Caki2 (cell line): Measurements from ENCODE around the gene SMC1B. TPM values are rescaled to one million over a fixed set of nuclear protein-coding genes. Genes with fewer than 3 reads are reported as not detected.
"Not testable (repeated sequence)": the region's sequence is repeated elsewhere in the genome, so short reads cannot be mapped to it uniquely, and the experiment has no call there.

Experiments
- DNase-seq: peaks from one replicate; pipeline ENCODE4 v3.0.0-alpha.2; 2015; ENCODE audit warnings: low read depth
- in situ Hi-C: cut with HindIII; loops from 2 replicates; pipeline ENCODE4 v1.10.0; 2016; ENCODE audit warnings: low sequenced_read_pairs, low pct_unique_long_range_greater_than_20kb, mixed read lengths
- total RNA-seq: library from RNA; depleted of rRNA; stranded (reverse); fragments of >200 nt; shearing (Covaris generic); gene quantifications from 2 replicates; pipeline ENCODE4 v1.2.3, GENCODE V29; 2014; ENCODE audit warnings: low replicate concordance; rRNA removed

Gene SMC1B
- 0.27 and 2.5 TPM in 2 replicates for total RNA-seq

- in situ Hi-C loops: no loop called here
- peak; percentile 95 for DNase-seq
Observed at GRCh38 chr22:45413368-45414211, at the start of gene SMC1B, which contains the start of gene RIBC2. Gene SMC1B, minus strand, starts transcription at chr22:45413599. Its CDS starts 32 bp downstream, at chr22:45413567. Gene RIBC2, plus strand, starts transcription at chr22:45413693. Its CDS starts 194 bp downstream, at chr22:45413887.

- in situ Hi-C loops: no loop called here
- no peak for DNase-seq
Observed at GRCh38 chr22:45462034-45462655, 48.7 kb upstream of the SMC1B start.

GRCh38 chr22:45460288-45461109, 47.1 kb upstream of the SMC1B start:
- DNase-seq: no peak

GRCh38 chr22:45459235-45459634, 45.8 kb upstream of the SMC1B start:
- no peak for DNase-seq
- in situ Hi-C loops: no loop called here

More at GRCh38 chr22:45460288-45461109, 47.1 kb upstream of the SMC1B start:
- in situ Hi-C loops: no loop called here

- DNase-seq: no peak
- in situ Hi-C loops: no loop called here
Observed at GRCh38 chr22:45458532-45458931, 45.1 kb upstream of the SMC1B start.

- no peak for DNase-seq
- in situ Hi-C loops: no loop called here
Observed at GRCh38 chr22:45456811-45457210, 43.4 kb upstream of the SMC1B start.

GRCh38 chr22:45455621-45456020, 42.2 kb upstream of the SMC1B start:
- in situ Hi-C loops: no loop called here
- DNase-seq: no peak

- DNase-seq: no peak
- in situ Hi-C loops: no loop called here
Observed at GRCh38 chr22:45455212-45455611, 41.8 kb upstream of the SMC1B start.

GRCh38 chr22:45454275-45454674, 40.9 kb upstream of the SMC1B start:
- no peak for DNase-seq
- in situ Hi-C loops: no loop called here

GRCh38 chr22:45453764-45454163, 40.4 kb upstream of the SMC1B start:
- no peak for DNase-seq
- in situ Hi-C loops: no loop called here

GRCh38 chr22:45452565-45453379, 39.4 kb upstream of the SMC1B start:
- no peak for DNase-seq
- in situ Hi-C loops: no loop called here

- DNase-seq: no peak
- in situ Hi-C loops: no loop called here
Observed at GRCh38 chr22:45451972-45452371, 38.6 kb upstream of the SMC1B start.

- in situ Hi-C loops: no loop called here
Observed at GRCh38 chr22:45450921-45451651, 37.7 kb upstream of the SMC1B start.

GRCh38 chr22:45450101-45450785, 36.8 kb upstream of the SMC1B start:
- in situ Hi-C loops: no loop called here
- DNase-seq: no peak

More at GRCh38 chr22:45450921-45451651, 37.7 kb upstream of the SMC1B start:
- no peak for DNase-seq

GRCh38 chr22:45449442-45449841, 36.0 kb upstream of the SMC1B start:
- in situ Hi-C loops: not testable (repeated sequence)

GRCh38 chr22:45448431-45448830, 35.0 kb upstream of the SMC1B start:
- in situ Hi-C loops: no loop called here

More at GRCh38 chr22:45449442-45449841, 36.0 kb upstream of the SMC1B start:
- DNase-seq: not testable (repeated sequence)

GRCh38 chr22:45447596-45447995, 34.2 kb upstream of the SMC1B start:
- in situ Hi-C loops, DNase-seq: not testable (repeated sequence)

More at GRCh38 chr22:45448431-45448830, 35.0 kb upstream of the SMC1B start:
- no peak for DNase-seq
